Measurements from ENCODE around the gene CLIP1. TPM values are rescaled to one million over a fixed set of nuclear protein-coding genes. Genes with fewer than 3 reads are reported as not detected.

The CLIP1 gene
- total RNA-seq, 1 experiment from 2014 or later = 42.9 TPM

GRCh38 chr12:122250047-122250446 lies 172.4 kb downstream of the CLIP1 start:
- H4K20me1 ChIP-seq (ENCODE audit: insufficient read depth) = no peaks in the 10 kb centered on the region
- H2AFZ ChIP-seq (ENCODE audit: low read depth, low read length, poor library complexity, severe bottlenecking) = no peak overlapping the region
- H3K9me2 ChIP-seq (ENCODE audit: insufficient read depth) = no peaks in the 10 kb centered on the region
- H3K79me2 ChIP-seq (ENCODE audit: insufficient read depth, low read length) = no peaks in the 10 kb centered on the region; the same call in 1 of the 2 replicates
- no peak overlapping the region for H3K4me2 ChIP-seq (ENCODE audit: low read length)
- peaks cover 0 to under 1% of the 10 kb centered on the region in 2 experiments; a peak in 2 of 4 replicates for H3K36me3 ChIP-seq (ENCODE audit: control insufficient read depth in 1 of 2, insufficient read depth in 2 of 2, low read length in 2 of 2)
- POLR2A ChIA-PET = no interaction called here
- no peaks in the 10 kb centered on the region for H3K27me3 ChIP-seq (ENCODE audit: insufficient read depth, low read length)
- TF ChIP-seq ZFX (IDR thresholded peaks at IDR 0.05) (no peak), TCF7L2 (IDR thresholded peaks at IDR 0.05; ENCODE audit: borderline replicate concordance, extremely low read depth, insufficient read depth, insufficient read length) (no peak), EZH2phosphoT487 (IDR thresholded peaks at IDR 0.05; ENCODE audit: borderline replicate concordance) (no peak), SIN3A (IDR thresholded peaks at IDR 0.05; ENCODE audit: low read depth) (no peak), CTCF (IDR thresholded peaks at IDR 0.05 in 2 of 3, conservative IDR thresholded peaks at IDR 0.05 in 1 of 3; ENCODE audit: borderline replicate concordance in 1 of 3, insufficient read depth in 1 of 3, low read depth in 2 of 3, low read length in 2 of 3) (no peak), MAX (IDR thresholded peaks at IDR 0.05) (no peak), ELF1 (IDR thresholded peaks at IDR 0.05; ENCODE audit: borderline replicate concordance, low read depth) (no peak), ZNF274 (IDR thresholded peaks at IDR 0.05; ENCODE audit: low read depth, low read length) (no peak), SP1 (IDR thresholded peaks at IDR 0.05; ENCODE audit: low read depth) (no peak), POLR2A (IDR thresholded peaks at IDR 0.05; ENCODE audit: borderline replicate concordance, extremely low read depth, insufficient read depth, insufficient read length) (no peak), CBX3 (IDR thresholded peaks at IDR 0.05; ENCODE audit: low read depth) (no peak), JUND (IDR thresholded peaks at IDR 0.05) (no peak)
- DNase-seq (ENCODE audit: low read depth, low spot score) (no peak), ATAC-seq (no peak)
- no peaks in the 10 kb centered on the region for H3K9me3 ChIP-seq (ENCODE audit: control insufficient read depth in 1 of 2, insufficient read depth in 1 of 2, low read depth in 1 of 2, low read length in 2 of 2)
- CTCF ChIA-PET = no interaction called here
- intact Hi-C loops (cut with micrococcal nuclease) = no loop called here
- no peak overlapping the region for H3K9ac ChIP-seq (ENCODE audit: low read length)
- BruUV-seq (replicated peaks) = no TSS peak
- H3K4me1 ChIP-seq (ENCODE audit: control insufficient read depth in 1 of 2, insufficient read depth in 2 of 2, low read length in 2 of 2) = no peaks in the 10 kb centered on the region
- H3K4me3 ChIP-seq (replicated peaks in 1 of 2; ENCODE audit: low read depth in 1 of 2, low read length in 2 of 2) = no peak overlapping the region
- H3K27ac ChIP-seq (ENCODE audit: low read depth, low read length) = no peak overlapping the region
- RAD21 ChIA-PET (ENCODE audit: low non-redundant PET in 1 of 2, low total read pairs in 2 of 2, uncharacterized antibody in 2 of 2, unreplicated experiment in 2 of 2) = no interaction called here

Data from HCT116 (cell line).